ENCODE data around the gene IGFBP4. TPM values are rescaled to one million over a fixed set of nuclear protein-coding genes. Genes with fewer than 3 reads are reported as not detected.

The IGFBP4 gene
- total RNA-seq, 1 donor from 2014 or later = 381 TPM

DNA sequence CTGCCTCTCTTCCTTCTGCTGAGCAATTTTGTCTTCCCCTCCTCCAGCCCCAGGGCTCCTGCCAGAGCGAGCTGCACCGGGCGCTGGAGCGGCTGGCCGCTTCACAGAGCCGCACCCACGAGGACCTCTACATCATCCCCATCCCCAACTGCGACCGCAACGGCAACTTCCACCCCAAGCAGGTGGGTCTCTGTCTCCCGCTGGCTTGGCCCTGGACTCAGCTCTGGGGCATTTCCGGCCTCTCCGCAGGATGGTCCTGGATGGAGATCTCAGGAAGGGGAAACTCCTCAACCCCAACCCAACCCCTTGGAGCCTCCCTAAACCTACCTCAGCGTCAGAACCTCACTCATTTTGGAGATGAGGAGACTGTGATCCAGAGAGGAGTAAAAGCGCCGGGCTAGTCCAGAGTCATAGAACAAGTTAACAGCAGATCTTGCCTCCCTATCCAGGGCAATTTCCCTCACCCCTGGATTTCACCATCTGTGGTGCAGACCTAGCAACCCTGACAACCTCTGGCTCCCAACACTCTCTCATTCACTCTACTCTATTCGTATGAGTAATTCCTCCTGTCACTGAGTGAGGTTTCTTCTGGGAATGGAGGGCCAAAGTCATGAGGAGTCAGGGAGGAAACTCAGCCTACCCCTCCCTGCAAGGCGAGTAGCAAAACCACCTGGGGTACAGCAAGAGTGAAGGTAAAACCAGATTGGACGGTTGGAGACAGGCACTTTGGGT lies 10.8 kb downstream of the IGFBP4 start:
- intact Hi-C loops (cut with DNase I) = no loop called here
- DNase-seq (no peak), ATAC-seq (no peak)
- Histone ChIP-seq H3K4me1 (peaks cover 65% of the 10 kb centered on the region), H3K4me3 (no peak overlapping the region), H3K36me3 (peaks cover 58% of the 10 kb centered on the region), H3K27ac (no peak overlapping the region), H3K9me3 (no peaks in the 10 kb centered on the region), H3K27me3 (no peaks in the 10 kb centered on the region)
- TF ChIP-seq, protein P1, sequence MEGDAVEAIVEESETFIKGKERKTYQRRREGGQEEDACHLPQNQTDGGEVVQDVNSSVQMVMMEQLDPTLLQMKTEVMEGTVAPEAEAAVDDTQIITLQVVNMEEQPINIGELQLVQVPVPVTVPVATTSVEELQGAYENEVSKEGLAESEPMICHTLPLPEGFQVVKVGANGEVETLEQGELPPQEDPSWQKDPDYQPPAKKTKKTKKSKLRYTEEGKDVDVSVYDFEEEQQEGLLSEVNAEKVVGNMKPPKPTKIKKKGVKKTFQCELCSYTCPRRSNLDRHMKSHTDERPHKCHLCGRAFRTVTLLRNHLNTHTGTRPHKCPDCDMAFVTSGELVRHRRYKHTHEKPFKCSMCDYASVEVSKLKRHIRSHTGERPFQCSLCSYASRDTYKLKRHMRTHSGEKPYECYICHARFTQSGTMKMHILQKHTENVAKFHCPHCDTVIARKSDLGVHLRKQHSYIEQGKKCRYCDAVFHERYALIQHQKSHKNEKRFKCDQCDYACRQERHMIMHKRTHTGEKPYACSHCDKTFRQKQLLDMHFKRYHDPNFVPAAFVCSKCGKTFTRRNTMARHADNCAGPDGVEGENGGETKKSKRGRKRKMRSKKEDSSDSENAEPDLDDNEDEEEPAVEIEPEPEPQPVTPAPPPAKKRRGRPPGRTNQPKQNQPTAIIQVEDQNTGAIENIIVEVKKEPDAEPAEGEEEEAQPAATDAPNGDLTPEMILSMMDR (IDR thresholded peaks at IDR 0.05) = no peak

DNA sequence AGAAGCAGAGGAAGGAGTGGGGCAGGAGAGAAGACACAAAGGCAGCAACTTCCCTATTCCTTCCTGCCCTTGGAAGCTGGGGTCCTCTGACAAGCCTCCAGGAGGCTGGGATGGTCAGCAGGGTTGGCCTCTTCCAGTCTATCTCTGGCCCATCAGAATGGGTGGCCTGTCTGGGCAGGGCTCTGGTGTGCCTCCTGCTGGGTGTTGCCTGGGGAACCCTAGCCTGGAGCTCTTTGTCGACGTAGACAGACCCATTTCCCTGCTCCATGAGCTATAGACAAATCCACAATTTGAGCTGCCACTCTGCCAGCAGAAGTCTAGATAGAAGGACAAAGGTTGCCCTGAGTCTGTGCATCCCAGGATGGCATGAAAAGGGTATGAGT lies 11.4 kb downstream of the IGFBP4 start:
- TF ChIP-seq, protein P1 (IDR thresholded peaks at IDR 0.05) = no peak
- DNase-seq (no peak), ATAC-seq (no peak)
- Histone ChIP-seq H3K27me3 (no peaks in the 10 kb centered on the region), H3K4me1 (peaks cover 61% of the 10 kb centered on the region), H3K4me3 (no peak overlapping the region), H3K9me3 (no peaks in the 10 kb centered on the region), H3K27ac (no peak overlapping the region), H3K36me3 (peaks cover 58% of the 10 kb centered on the region)
- intact Hi-C loops (cut with DNase I) = no loop called here

DNA sequence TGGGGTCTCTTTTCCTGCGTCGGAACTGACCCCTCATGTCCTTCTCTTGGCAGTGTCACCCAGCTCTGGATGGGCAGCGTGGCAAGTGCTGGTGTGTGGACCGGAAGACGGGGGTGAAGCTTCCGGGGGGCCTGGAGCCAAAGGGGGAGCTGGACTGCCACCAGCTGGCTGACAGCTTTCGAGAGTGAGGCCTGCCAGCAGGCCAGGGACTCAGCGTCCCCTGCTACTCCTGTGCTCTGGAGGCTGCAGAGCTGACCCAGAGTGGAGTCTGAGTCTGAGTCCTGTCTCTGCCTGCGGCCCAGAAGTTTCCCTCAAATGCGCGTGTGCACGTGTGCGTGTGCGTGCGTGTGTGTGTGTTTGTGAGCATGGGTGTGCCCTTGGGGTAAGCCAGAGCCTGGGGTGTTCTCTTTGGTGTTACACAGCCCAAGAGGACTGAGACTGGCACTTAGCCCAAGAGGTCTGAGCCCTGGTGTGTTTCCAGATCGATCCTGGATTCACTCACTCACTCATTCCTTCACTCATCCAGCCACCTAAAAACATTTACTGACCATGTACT lies 13.2 kb downstream of the IGFBP4 start:
- peak; percentile 61 for DNase-seq
- no peaks in the 10 kb centered on the region for H3K27me3 ChIP-seq
- peak overlapping the region; percentile 14 for H3K27ac ChIP-seq
- no peak for ATAC-seq
- TF ChIP-seq, protein P1 (IDR thresholded peaks at IDR 0.05) = no peak
- intact Hi-C loops (cut with DNase I) = no loop called here
- H3K4me3 ChIP-seq = no peak overlapping the region
- peaks cover 58% of the 10 kb centered on the region for H3K36me3 ChIP-seq
- peaks cover 47% of the 10 kb centered on the region for H3K4me1 ChIP-seq
- no peaks in the 10 kb centered on the region for H3K9me3 ChIP-seq

DNA sequence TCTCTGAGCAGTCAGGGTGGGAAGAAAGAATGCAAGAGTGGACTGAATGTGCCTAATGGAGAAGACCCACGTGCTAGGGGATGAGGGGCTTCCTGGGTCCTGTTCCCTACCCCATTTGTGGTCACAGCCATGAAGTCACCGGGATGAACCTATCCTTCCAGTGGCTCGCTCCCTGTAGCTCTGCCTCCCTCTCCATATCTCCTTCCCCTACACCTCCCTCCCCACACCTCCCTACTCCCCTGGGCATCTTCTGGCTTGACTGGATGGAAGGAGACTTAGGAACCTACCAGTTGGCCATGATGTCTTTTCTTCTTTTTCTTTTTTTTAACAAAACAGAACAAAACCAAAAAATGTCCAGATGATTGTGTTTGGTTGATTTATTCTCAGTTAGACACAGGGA lies 14.1 kb downstream of the IGFBP4 start:
- Histone ChIP-seq H3K27ac (peak overlapping the region; percentile 47), H3K4me1 (peaks cover 47% of the 10 kb centered on the region)
- DNase-seq = no peak

DNA sequence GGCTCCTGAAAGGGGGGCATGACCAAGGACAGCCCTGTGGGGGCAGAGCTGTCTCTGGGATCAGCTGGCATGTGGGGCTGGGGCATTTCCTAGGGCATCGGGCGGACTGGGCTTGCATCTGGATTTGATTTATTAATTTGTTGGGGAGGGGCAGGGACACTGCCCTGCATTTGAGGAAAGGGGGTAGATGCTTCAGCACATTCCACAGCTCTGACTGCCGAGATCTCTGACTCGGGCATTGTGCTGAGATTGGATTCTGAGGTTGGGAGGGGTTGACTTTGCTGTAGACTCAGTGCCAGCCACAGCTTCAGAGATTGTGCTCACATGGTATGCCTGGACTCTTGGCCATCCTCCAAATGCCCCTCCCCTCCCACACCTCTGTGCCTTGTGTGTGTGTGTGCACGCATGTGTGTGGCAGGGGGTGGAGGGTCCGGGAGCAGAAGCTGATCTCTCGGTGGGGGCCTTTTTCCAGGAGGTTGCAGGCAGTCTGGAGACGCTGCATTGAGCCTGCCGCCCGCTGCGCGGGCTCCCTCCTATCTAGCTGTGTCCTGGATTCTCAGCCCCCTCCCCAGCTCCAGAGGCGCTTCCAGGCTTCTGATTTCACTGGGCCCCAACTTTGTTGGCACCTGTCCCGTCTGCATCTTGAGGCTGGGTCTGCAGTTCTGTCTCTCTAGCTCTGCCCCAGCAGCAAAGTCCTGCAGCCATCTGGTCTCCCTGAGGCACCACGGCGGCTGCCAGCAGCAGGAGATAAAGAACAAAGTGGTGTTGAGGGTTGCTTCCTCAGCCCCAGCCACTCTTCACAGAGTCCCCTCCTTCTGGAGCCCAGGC lies 14.9 kb downstream of the IGFBP4 start:
- intact Hi-C loops (cut with DNase I) = no loop called here
- peaks cover 43% of the 10 kb centered on the region for H3K4me1 ChIP-seq
- no peaks in the 10 kb centered on the region for H3K9me3 ChIP-seq
- no peaks in the 10 kb centered on the region for H3K27me3 ChIP-seq
- peak; percentile 47 for ATAC-seq
- H3K27ac ChIP-seq = peak overlapping the region; percentile 47
- TF ChIP-seq, protein P1 (IDR thresholded peaks at IDR 0.05) = no peak
- no peak overlapping the region for H3K4me3 ChIP-seq
- H3K36me3 ChIP-seq = peaks cover 46% of the 10 kb centered on the region
- no peak for DNase-seq

More for the DNA sequence above, 14.1 kb downstream of the IGFBP4 start:
- TF ChIP-seq, protein P1 (IDR thresholded peaks at IDR 0.05) = no peak
- Histone ChIP-seq H3K9me3 (no peaks in the 10 kb centered on the region), H3K27me3 (no peaks in the 10 kb centered on the region), H3K36me3 (peaks cover 52% of the 10 kb centered on the region), H3K4me3 (no peak overlapping the region)
- intact Hi-C loops (cut with DNase I) = no loop called here
- ATAC-seq = no peak
